Testis (tissue), 3 donors: ENCODE data around the gene ARAP2. TPM values are rescaled to one million over a fixed set of nuclear protein-coding genes. Genes with fewer than 3 reads are reported as not detected.
A peak's percentile ranks its signal among the peaks of the same experiment; 100 is the strongest.

Experiments used
- DNase-seq: peaks from one replicate; pipeline ENCODE4 v3.0.0-alpha.2; 2019
- H3K27ac ChIP-seq, 2 donors: fragments of 200-600 bp; sonication (generic); one replicate each; pipeline ENCODE4 v1.5.1; 2019
- H3K27me3 ChIP-seq: fragments of 200-600 bp; sonication (generic); one replicate; pipeline ENCODE4 v1.5.1; 2019
- H3K36me3 ChIP-seq: fragments of 200-600 bp; sonication (generic); one replicate; pipeline ENCODE4 v1.5.1; 2017; ENCODE audit warnings: low read depth; ENCODE audit errors: missing control alignments
- H3K4me1 ChIP-seq: fragments of 200-600 bp; sonication (generic); one replicate; pipeline ENCODE4 v1.5.1; 2019
- H3K4me3 ChIP-seq, 2 donors: fragments of 200-600 bp; sonication (generic); one replicate each; pipeline ENCODE4 v1.5.1; 2017 to 2019
- H3K9me3 ChIP-seq: fragments of 200-600 bp; sonication (generic); one replicate; pipeline ENCODE4 v1.5.1; 2017
- CTCF ChIP-seq, 3 experiments: fragments of 450-650 bp in 2 of 3; fragments of 200-600 bp in 1 of 3; sonication (generic) in 1 of 3; IDR thresholded peaks; one replicate each; pipeline ENCODE4 v1.5.1; 2016 to 2019; ENCODE audit warnings: antibody characterized with exemption in 3 of 3, mild to moderate bottlenecking in 2 of 3, moderate library complexity in 1 of 3
- POLR2A ChIP-seq: fragments of 450-650 bp; IDR thresholded peaks from one replicate; pipeline ENCODE4 v1.6.1; 2017; ENCODE audit warnings: antibody characterized with exemption, mild to moderate bottlenecking, moderate library complexity
- WGBS, 2 donors: methylation state at CpG; one replicate each; pipeline ENCODE4 v1.1.5; 2018; 5-methylcytosine and 5-hydroxymethylcytosine counted together
- intact Hi-C: fragments of 100-400 bp; cut with DNase I; formaldehyde crosslinking; loops from one replicate; pipeline ENCODE4 v1.15.1; 2023; ENCODE audit warnings: low total_unique reads
- polyA plus RNA-seq: library from polyadenylated mRNA; stranded (reverse); fragments of 350-450 nt; fragmentation: Illumina TruSeq; extraction: RNeasy Lipid Tissue Mini Kit (QIAGEN cat#74804); gene quantifications from one replicate; pipeline ENCODE4 v1.2.3, GENCODE V29; 2014; ENCODE audit warnings: low read depth, low replicate concordance; ENCODE audit not compliant: insufficient read depth
- total RNA-seq, 2 donors: library from RNA; depleted of rRNA; stranded (reverse); fragments of >200 nt; gene quantifications; one replicate each; pipeline ENCODE4 v1.2.3, GENCODE V29; 2016

The ARAP2 gene
- total and polyA plus RNA-seq, 3 donors from 2014 or later, result 10.9 to 91.0 (median 81.1) TPM

GRCh38 chr4:36243355-36244256 lies 708 bp downstream of the ARAP2 start:
- TF ChIP-seq POLR2A (no peak), CTCF (IDR thresholded peaks at IDR 0.05) (no peak)
- DNase-seq, result peak; percentile 58
- H3K27me3 ChIP-seq, result no peaks in the 10 kb centered on the region
- peak overlapping the region; percentile 89 to 92 for H3K27ac ChIP-seq
- intact Hi-C loops, result no loop called here
- no peaks in the 10 kb centered on the region for H3K9me3 ChIP-seq
- 1% methylated on average over 24 to 38 of the region's 38 CpGs for WGBS, 2 donors
- no peaks in the 10 kb centered on the region for H3K36me3 ChIP-seq
- H3K4me3 ChIP-seq, result peak overlapping the region; percentile 66 to 79
- H3K4me1 ChIP-seq, result no peaks in the 10 kb centered on the region

GRCh38 chr4:36242629-36243354 lies 1.5 kb downstream of the ARAP2 start:
- intact Hi-C loops, result no loop called here
- peak overlapping the region; percentile 66 to 79 for H3K4me3 ChIP-seq
- peak; percentile 48 for DNase-seq
- TF ChIP-seq POLR2A, result no peak
- no peak for TF ChIP-seq CTCF (IDR thresholded peaks at IDR 0.05)
- H3K27ac ChIP-seq, result peak overlapping the region; percentile 32 to 89
- H3K4me1 ChIP-seq, result no peaks in the 10 kb centered on the region
- H3K27me3 ChIP-seq, result no peaks in the 10 kb centered on the region
- no peaks in the 10 kb centered on the region for H3K36me3 ChIP-seq
- H3K9me3 ChIP-seq, result no peaks in the 10 kb centered on the region
- 22 to 32% methylated on average over 7 of the region's 7 CpGs for WGBS, 2 donors

GRCh38 chr4:36241771-36242170 lies 2.5 kb downstream of the ARAP2 start:
- Histone ChIP-seq H3K36me3 (no peaks in the 10 kb centered on the region), H3K27me3 (no peaks in the 10 kb centered on the region), H3K4me3 (peak overlapping the region in 1 of 2 donors; percentile 79), H3K9me3 (no peaks in the 10 kb centered on the region), H3K4me1 (no peaks in the 10 kb centered on the region), H3K27ac (peak overlapping the region in 1 of 2 donors; percentile 28)
- no peak for TF ChIP-seq POLR2A
- no peak for TF ChIP-seq CTCF (IDR thresholded peaks at IDR 0.05)
- no peak for DNase-seq
- intact Hi-C loops, result no loop called here
- whole genome bisulfite sequencing, 2 donors, result 41 to 43% methylated on average over 2 of the region's 2 CpGs

- TF ChIP-seq POLR2A (no peak), CTCF (IDR thresholded peaks at IDR 0.05) (no peak)
- Histone ChIP-seq H3K27me3 (no peaks in the 10 kb centered on the region), H3K4me1 (no peaks in the 10 kb centered on the region), H3K36me3 (no peaks in the 10 kb centered on the region), H3K4me3 (no peak overlapping the region), H3K9me3 (no peaks in the 10 kb centered on the region), H3K27ac (no peak overlapping the region)
- WGBS, 2 donors, result 74 to 84% methylated on average over 4 of the region's 4 CpGs
- intact Hi-C loops, result no loop called here
- DNase-seq, result no peak
These were observed 6.7 kb downstream of the ARAP2 start for GRCh38 chr4:36237366-36238313.
